ACHN (cell line): ENCODE results near the gene RPS6KA6.
"Not testable (repeated sequence)": the region's sequence is repeated elsewhere in the genome, so short reads cannot be mapped to it uniquely, and the experiment has no call there.

Source experiments
- DNase-seq: peaks from one replicate; pipeline ENCODE4 v3.0.0-alpha.2; 2015
- in situ Hi-C: cut with HindIII; loops from 2 replicates; pipeline ENCODE4 v1.10.0; 2017; ENCODE audit warnings: low sequenced_read_pairs, low pct_ligation_motif_present, low pct_unique_long_range_greater_than_20kb

RPS6KA6 gene

DNA sequence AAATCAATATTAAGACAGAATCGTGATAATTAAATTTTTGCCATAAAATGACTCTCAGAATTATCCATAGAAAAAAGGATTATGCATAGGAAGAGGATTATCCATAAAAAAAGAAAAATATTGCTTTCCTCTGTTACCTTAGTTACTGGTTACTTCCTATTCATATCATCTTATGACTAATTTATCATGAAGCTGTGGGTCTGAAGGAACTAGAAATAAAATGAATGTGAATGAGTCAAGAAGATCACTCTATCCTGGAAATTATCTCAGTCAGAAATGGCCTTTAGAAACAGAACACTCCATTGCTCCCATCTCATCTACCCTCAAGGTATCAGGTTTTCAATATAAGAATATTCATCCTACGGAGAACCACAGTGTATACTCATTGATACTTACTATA lies 19.4 kb downstream of the RPS6KA6 start:
- no peak for DNase-seq
- in situ Hi-C loops: no loop called here

DNA sequence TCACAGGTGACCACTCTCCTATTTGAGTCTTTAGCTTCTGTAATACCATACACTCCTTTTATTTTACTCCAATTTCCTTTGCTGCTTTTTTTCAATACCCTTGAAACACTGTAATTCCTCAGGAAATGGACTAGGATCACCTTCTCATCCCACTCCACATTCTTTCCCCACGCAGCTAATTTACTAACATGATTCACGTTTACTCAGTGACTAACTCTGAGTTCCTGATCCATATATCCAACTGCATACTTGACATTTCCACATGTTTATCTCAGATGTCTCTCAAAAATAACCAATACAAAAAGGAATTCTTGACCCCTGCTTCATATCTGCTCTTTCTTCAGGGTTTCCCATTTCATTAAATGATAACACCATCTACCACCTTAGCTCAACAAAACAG lies 19.9 kb downstream of the RPS6KA6 start:
- in situ Hi-C loops: no loop called here
- DNase-seq: peak; percentile 2

DNA sequence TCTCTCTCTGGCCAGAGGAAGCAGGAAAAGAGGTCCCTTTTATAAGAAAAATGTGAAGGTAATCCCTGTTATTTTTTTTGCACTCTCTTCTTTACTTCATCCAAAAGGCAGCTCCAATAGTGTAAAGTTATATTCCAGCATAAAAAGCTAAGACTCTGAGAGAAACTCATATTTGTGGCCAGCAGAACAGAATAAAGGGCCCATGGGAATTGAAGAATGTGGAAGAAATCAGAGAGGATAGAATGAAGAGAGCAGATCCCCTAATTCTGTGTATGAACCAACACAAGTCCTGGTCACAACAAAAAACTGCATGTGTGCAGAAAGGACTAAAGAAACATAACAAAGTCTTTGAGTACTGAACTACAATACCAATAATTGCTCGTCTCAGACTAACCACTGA lies 22.3 kb downstream of the RPS6KA6 start:
- no peak for DNase-seq

DNA sequence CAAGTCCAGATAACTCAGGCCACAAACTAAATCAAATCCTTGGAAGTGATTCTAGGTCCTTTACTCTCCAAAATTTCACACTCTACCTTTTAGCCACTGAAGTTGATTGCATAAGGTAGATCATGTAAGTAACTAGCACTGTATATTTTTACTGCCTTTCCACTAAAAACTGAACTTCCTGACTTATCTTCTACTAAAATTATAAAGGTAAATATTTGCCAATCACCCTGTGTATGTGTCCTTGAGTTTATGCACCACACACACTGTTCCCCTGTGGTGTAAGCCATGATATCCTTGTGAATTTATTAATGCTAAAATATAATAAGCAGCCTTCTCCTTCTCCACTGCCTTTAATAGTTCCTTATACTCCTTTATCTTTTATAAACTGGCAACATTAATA lies 25.6 kb downstream of the RPS6KA6 start:
- in situ Hi-C loops: no loop called here
- no peak for DNase-seq

More for the DNA sequence above, 22.3 kb downstream of the RPS6KA6 start:
- in situ Hi-C loops: no loop called here

DNA sequence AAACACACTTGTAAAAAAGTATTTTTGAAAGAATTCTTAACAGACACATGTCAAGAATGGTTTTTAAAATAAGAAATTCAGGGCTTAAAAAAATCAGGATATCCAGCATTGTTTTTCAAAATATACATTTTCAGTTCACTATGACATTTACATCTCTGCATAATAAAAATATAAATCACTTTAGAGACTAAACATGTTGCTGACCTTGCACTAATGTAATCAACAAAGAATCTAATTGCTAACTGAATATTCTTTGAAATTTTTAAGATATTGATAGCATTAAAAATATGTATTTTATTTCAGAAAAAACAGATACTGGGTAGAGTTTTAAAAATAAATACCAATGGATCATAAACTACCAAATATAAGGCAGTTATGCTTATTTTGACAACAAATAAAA lies 26.4 kb downstream of the RPS6KA6 start:
- DNase-seq: no peak
- in situ Hi-C loops: no loop called here

DNA sequence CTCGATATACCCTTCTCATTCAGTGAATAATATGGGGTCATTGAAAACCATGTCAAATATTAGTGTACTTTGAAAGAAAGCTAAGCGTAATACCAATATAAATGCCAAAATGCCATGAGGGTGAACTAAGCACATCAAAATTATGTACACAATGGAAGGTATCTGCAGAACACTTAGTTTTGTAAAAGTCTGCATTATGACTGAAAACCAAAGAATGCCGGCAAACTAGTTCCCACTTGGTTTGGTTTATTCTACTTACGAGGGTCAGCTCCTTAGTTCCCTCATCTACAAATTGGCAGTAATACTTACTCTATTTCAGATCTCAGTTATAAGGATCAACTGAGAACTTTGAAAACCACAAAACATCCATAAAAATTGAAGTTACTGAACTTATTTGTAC lies 27.3 kb downstream of the RPS6KA6 start:
- DNase-seq: no peak
- in situ Hi-C loops: no loop called here

DNA sequence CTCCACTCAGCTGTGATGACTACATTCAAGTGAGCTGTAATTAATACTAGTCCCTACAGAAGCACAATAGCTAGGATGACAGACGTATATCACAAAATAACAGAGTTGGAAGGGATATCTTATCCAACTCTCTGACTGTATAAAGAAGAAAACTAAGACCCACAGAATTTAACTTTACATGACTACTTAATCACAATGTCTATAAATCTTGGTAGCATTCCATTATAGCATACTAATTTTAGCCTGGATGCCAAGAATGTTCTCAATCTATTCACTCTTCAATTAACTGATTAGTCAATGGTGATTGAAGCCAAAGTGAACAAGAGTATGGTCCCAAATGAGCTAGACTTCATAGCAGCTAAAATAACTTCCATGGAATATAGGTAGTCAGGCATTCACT lies 31.2 kb downstream of the RPS6KA6 start:
- in situ Hi-C loops: no loop called here

DNA sequence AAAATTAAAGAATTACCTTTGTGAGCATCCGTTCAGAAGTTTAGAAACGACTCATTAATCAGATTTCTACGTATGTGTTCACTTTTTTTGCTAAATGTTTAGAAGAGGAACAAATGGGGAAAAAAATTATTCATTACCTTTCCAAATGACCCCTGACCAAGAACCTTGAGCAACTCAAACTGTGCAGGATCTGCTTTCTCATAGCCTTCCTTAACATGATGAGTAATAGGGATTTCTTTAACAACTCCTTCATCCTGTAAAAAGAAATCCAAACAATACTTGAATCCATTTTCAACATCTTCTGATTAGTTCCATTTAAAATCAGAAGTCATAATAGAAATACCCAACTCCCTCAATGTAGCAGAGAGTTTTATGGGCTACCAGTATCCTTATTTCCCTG lies 32.1 kb downstream of the RPS6KA6 start:
- in situ Hi-C loops: no loop called here
- no peak for DNase-seq

More for the DNA sequence above, 31.2 kb downstream of the RPS6KA6 start:
- no peak for DNase-seq

DNA sequence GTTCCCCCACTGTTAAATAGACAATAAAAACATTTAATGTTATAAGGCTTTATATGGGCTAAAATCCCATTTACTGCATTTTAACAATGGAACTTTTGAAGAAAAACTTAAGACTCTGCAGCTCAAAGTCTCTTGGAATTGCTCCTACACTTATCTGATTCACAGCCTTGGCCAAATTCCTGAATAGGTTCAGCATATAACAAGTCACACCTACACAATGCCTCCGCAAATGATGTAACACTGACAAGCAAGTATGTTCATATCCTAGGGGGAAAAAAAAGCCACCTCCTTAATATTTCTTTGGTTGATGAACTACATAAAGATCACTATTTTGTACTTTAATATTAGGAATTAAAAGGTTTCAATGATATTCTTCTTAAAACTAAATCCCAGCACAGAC lies 34.5 kb downstream of the RPS6KA6 start:
- in situ Hi-C loops: no loop called here
- DNase-seq: no peak

DNA sequence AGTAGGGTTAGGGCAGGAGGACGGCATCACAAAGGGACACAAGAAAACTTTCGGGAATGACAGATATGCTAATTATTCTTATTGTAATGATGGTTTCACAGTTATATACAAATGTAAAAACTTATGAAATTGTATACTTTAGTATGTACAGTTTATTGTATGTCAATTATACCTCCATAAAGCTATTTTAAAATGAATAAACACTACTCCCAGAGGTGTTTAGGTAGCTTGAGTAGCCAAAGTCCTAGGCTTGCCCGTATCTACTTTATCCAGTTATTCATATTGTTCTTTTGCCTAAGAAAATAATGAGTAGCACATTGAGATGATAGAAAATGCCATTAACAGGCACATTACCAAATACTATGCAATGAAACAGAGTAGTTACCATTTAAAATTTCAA lies 43.0 kb downstream of the RPS6KA6 start:
- in situ Hi-C loops: no loop called here
- no peak for DNase-seq

DNA sequence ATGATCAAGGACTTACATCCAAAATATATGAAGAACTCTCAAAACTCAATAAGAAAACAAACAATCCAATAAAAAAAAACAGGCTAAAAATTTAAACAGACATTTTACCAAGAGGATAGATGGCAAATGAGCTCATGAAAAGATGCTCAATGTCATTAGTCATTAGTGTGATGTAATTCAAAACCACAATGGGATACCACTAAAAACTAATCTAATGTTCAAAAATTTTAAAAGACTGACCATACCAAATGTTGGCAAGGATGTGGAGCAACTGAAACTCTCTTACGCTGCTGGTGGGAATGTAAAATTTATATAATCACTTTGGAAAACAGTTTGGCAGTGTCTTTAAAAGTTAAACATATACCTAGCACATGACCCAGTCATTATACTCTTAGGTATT lies 43.7 kb downstream of the RPS6KA6 start:
- DNase-seq: no peak
- in situ Hi-C loops: no loop called here

DNA sequence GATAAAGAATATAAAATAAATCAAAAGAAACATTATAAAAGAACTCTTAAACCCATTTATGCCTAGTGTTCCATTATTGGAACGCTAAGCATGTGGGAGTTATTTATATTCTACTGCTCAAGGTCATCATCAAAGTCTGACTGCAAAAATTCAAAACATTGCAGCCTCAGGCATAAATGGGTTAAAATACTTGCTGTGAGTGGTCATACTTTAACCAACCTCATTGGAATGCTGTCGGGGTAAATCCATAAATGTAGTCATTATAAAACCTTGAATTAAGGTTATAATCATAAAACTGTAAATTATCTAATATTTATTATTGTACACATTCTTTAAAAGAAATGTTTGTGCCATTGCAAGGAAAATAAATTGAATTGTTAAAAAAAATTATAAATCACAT lies 55.0 kb downstream of the RPS6KA6 start:
- DNase-seq: no peak
- in situ Hi-C loops: no loop called here

DNA sequence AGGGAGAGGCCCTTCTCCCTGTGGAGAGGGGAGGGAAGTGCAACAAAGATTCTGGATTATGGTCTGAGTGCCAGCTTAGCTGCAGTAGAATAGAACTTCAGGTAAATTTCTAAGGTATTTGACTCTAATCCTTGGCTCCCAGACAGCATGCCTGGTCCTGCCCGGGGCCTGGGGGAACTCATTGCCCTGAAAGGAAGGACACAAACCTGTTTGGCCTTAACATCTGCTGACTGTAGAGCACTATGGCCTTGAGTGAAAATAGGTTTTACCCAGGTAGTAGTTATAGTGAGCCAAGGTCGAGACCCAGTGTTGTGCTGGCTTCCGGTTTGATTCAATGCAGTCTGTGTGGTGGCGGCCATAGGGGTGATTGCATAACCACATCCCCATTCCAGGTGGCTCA lies 64.4 kb downstream of the RPS6KA6 start:
- in situ Hi-C loops: no loop called here
- no peak for DNase-seq

DNA sequence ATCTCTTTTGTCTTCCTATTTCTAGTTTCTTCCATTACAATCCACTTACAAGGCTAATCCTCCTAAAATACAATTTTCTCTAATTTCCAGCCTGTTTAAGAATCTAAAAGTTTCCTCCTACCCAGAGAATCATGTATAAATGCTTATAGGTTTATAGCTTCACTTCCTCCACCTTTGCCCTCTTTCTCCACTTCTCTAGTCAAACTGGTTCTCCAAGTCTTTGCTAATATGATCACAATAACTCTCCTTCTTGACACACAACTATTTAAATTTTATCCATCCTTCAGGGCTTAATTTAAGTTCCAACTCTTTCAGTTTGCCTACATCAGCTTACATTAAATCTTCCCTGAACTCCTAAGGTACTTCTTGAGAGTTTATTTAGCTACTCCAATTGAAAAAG lies 69.2 kb downstream of the RPS6KA6 start:
- in situ Hi-C loops: no loop called here
- no peak for DNase-seq

DNA sequence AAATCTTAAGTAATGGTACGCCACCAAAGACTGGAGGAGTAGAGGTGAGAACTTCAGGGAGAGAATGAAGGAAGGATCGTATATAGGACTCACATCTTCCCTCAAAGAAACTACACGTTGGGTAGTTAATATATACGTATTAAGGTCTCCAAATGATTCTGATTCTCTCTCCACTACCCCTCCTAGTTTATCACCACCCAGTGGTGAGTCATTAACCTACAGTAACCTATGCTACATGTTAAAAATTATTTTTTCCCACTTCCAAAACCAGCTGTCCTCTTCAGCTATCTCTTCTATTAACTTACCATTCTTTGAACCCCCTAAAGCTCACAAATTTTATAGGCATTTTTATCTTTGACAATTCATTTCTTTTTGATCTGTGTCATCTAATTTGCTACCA lies 69.7 kb downstream of the RPS6KA6 start:
- DNase-seq: no peak
- in situ Hi-C loops: no loop called here

DNA sequence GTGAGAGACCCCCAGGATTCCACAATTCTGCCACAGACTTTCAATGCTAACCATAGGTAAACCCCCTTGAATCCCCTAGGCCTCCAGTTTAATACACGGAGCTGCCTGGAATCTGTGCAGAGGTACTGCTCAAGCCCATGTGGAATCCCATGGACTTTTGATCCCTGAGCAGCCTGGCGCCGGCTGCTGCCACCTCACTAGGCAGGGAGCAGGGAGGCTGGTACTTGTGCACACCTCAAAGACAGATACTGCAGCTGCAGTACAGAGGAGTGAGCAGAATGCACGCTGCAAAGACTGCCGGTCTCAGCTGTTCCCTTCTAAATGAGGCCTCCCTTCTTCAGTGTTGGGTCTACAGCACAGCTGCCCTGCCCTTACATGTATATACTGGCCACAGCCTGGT lies 79.4 kb downstream of the RPS6KA6 start:
- in situ Hi-C loops: no loop called here
- DNase-seq: no peak

DNA sequence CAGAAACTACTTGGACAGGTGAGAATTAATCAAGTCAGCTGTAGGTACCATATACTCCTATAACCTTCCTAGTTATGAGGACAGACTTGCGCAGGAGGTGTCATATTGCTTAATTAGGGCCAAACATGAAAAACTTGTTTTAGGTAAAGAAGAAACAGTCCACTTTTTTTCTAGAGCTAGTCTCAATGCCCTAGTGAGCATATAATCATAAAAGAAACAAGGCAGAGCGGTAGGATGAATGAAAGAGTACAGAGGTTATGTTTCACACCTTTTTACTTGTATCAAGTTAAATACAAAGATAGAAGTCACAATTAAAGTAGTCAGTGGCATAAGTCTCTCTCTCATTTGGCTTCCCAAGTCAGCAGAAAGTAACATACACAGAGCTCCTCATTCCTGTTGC lies 88.9 kb downstream of the RPS6KA6 start:
- in situ Hi-C loops: no loop called here
- no peak for DNase-seq

DNA sequence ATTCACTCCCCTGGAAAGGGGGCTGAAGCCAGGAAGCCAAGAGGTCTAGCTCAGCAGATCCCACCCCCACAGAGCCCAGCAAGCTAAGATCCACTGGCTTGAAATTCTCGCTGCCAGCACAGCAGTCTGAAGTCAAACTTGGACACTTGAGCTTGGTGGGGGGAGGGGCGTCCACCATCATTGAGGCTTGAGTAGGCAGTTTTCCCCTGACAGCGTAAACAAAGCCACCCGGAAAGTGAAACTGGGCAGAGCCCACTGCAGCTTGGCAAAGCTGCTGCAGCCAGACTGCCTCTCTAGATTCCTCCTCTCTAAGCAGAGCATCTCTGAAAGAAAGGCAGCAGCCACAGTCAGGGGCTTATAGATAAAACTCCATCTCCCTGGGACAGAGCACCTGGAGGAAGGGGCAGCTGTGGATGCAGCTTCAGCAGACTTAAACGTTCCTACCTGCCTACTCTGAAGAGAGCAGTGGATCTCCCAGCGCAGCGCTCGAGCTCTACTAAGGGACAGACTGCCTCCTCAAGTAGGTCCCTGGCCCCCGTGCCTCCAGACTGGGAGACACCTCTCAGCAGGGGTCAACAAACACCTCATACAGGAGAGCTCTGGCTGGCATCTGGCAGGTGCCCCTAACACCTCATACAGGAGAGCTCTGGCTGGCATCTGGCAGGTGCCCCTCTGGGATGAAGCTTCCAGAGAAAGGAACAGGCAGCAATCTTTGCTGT lies 108.4 kb downstream of the RPS6KA6 start:
- DNase-seq, in situ Hi-C loops: not testable (repeated sequence)

DNA sequence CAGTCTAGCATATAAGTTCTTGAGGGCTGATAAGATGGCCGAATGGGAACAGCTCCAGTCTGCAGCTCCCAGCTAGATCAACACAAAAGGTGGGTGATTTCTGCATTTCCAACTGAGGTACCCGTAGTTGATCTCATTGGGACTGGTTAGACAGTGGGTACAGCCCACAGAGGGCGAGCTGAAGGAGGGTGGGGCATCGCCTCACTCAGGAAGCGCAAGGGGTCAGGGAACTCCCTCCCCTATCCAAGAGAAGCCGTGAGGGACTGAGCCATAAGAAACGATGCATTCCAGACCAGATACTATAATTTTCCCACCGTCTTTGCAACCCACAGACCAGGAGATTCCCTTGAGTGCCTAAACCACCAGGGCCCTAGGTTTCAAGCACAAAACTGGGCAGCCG lies 109.0 kb downstream of the RPS6KA6 start:
- DNase-seq: no peak
- in situ Hi-C loops: no loop called here

DNA sequence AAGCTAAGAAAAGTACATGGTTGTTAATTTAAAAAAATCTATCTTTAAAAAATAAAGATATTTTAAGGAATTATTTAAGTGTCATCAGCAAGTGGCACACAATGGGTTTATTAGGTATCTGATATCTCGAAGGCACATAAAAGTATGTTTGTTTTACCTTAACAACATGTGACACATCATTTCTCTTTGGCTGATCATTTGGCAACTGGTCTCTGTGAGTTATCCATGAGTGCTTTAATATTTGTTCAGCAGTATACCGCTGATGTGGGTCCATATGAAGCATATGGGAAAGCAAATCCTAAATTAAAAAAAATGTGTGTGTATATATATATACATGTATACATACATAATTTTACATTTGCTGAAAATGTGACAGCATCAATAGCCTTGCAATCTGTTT lies 123.2 kb downstream of the RPS6KA6 start:
- no peak for DNase-seq
- in situ Hi-C loops: no loop called here

DNA sequence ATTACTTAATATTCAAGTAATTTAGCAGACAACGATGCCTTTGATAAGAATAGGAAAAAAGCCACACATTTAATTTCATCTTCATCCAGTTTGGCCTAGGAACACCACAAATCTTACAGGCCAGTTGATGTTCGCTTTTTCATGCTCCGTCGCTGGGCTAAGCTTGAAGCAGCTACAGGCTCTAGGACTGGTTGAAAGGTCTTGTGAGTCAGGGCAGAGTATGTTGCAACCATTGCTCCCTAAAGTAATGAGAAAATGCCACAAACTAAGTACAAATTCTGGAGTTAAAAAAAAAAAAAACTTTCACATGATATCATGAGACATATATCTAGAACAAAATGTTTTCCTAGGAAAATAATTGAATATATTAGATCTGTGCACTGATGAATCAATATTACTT lies 123.8 kb downstream of the RPS6KA6 start:
- in situ Hi-C loops: no loop called here
- DNase-seq: no peak
